ENCODE measurements around the gene BEAN1. TPM values are rescaled to one million over a fixed set of nuclear protein-coding genes. Genes with fewer than 3 reads are reported as not detected.
"Not testable (repeated sequence)": the region's sequence is repeated elsewhere in the genome, so short reads cannot be mapped to it uniquely, and the experiment has no call there.

Gene BEAN1
- total RNA-seq, 1 donor from 2014 or later: 3.7 TPM

DNA sequence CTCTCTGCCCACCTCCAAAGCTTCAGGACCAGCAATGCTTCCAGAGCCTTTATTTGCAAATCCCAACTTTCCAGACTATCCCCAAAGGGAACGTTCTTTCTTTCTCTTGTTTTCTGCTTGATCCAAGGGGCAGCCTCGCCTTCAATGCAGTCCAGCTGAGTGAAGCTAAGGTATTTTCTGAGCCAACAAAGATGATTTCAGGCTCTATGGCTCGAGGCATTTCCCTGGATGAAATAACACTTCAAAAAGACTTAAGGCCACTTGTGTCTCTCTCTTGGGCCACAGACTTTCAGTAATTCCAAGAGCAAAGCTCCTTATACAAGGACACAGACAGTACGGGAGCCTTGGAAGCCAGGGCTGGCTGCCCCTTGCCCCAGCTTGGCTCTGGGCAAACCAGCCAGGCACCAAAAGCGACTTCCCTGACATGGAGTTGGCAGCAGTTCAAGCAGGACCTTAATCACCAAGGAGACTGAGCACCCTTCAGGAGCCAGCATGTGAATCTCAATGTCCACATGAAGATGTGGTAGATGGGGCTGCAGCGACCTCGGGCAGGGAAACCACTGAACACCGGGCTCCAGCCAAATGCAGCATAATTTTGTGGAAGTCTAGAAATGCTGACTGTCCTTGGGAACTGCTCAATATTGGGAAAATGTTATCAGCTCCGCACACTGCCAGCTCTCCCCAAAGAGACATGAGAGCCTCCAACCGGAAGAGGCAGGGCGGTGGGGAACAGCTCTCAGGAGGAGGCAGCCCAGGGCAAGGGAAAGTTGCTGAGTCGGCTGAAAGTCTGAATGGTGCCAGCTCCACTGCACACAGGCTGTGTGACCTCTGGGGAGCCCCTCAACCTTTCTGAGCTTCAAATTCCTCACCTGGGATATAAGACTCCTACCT lies 83.9 kb downstream of the BEAN1 start:
- H3K9me3 Mint-ChIP-seq (ENCODE audit: low read depth): peaks cover 5% of the 10 kb centered on the region
- no peaks in the 10 kb centered on the region for H3K27me3 Mint-ChIP-seq (ENCODE audit: low read depth)
- peak overlapping the region; percentile 93 for H3K27ac Mint-ChIP-seq (ENCODE audit: unreplicated experiment)
- H3K36me3 Mint-ChIP-seq (ENCODE audit: low read depth): peaks cover 15% of the 10 kb centered on the region
- TF ChIP-seq CTCF (IDR thresholded peaks at IDR 0.05): no peak
- H3K4me1 Mint-ChIP-seq (ENCODE audit: low read depth): peaks cover 59% of the 10 kb centered on the region
- H3K4me3 Mint-ChIP-seq (ENCODE audit: unreplicated experiment): no peak overlapping the region
- DNase-seq (ENCODE audit: low spot score): peak; percentile 42

DNA sequence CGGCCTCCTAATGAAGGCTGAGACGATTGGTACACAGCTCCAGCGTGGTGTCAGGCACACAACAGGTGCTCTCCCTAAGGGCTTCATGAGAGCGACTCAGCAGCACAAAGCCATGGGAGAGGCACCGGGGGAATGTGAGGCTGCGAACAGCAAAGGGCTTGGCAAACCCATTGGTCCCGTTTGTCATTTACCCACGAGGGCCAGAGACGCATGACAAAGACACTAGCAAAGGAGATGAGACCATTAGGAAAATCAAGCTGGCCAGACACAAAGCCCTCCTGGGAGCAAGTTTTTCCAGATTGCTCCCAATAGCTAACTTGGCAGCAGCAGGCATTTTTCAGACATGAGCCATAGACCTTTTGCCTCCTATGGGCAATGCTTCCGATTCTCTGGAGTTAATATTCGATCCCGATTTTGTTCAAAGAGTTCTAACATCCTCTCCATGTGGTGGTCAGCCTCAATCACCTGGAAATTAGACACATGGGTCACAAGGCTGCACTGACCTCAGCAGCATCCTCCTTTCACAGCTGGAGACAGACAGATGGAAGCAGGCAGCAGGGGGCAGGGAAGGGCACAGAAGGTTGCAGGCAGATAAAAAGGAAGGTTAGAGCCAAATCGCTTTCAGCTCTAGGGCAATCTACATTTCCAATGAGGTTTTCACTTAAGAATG lies 84.6 kb downstream of the BEAN1 start:
- H3K4me3 Mint-ChIP-seq (ENCODE audit: unreplicated experiment): peak overlapping the region; percentile 50

DNA sequence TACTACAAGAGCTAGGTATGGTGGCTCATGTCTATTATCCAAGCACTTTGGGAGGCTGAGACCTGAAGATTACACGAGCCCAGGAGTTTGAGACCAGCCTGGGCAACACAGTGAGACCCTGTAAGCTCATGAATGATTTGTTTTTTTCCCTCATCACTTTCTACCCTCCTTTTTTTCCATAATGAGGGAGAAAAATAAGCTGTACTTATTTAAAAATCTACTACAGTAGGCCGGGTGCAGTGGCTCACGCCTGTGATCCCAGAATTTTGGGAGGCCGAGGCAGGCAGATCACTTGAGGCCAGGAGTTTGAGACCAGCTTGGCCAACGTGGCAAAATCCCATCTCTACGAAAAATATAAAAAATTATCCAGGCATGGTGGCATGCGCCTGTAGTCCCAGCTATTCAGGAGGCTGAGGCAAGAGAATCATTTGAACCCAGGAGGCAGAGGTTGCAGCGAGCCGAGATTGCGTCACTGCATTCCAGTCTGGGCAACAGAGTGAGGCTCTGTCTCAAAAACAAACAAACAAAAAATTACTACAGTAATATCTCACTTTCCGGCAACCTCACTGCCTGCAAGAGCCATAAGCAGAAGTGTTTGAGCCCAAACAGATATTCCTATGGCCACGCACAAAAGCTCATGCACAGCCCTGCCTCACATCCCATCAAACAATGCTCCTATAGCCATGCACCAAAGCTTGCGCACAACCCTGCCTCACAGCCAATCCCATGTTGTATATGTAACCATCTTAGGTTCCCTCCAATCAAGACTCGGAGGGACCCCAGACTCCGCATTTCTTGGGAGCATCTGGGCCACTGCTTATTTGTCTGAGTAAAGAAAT lies 85.4 kb downstream of the BEAN1 start:
- Mint-ChIP-seq H3K4me1 (ENCODE audit: low read depth) (peaks cover 74% of the 10 kb centered on the region), H3K27me3 (ENCODE audit: low read depth) (no peaks in the 10 kb centered on the region), H3K27ac (ENCODE audit: unreplicated experiment) (peak overlapping the region; percentile 93), H3K4me3 (ENCODE audit: unreplicated experiment) (no peak overlapping the region), H3K9me3 (ENCODE audit: low read depth) (peaks cover 5% of the 10 kb centered on the region), H3K36me3 (ENCODE audit: low read depth) (peaks cover 13% of the 10 kb centered on the region)
- DNase-seq (ENCODE audit: low spot score): peak; percentile 59
- no peak for TF ChIP-seq CTCF (IDR thresholded peaks at IDR 0.05)

More for the DNA sequence above, 84.6 kb downstream of the BEAN1 start:
- peak; percentile 20 for TF ChIP-seq CTCF (IDR thresholded peaks at IDR 0.05)
- Mint-ChIP-seq H3K9me3 (ENCODE audit: low read depth) (peaks cover 5% of the 10 kb centered on the region), H3K36me3 (ENCODE audit: low read depth) (peaks cover 15% of the 10 kb centered on the region), H3K4me1 (ENCODE audit: low read depth) (peaks cover 67% of the 10 kb centered on the region), H3K27me3 (ENCODE audit: low read depth) (no peaks in the 10 kb centered on the region), H3K27ac (ENCODE audit: unreplicated experiment) (peak overlapping the region; percentile 93)
- peak; percentile 40 for DNase-seq (ENCODE audit: low spot score)

- Mint-ChIP-seq H3K9me3 (ENCODE audit: low read depth) (no peaks in the 10 kb centered on the region), H3K36me3 (ENCODE audit: low read depth) (peaks cover 9% of the 10 kb centered on the region), H3K27me3 (ENCODE audit: low read depth) (no peaks in the 10 kb centered on the region), H3K27ac (ENCODE audit: unreplicated experiment) (peak overlapping the region; percentile 93), H3K4me3 (ENCODE audit: unreplicated experiment) (no peak overlapping the region), H3K4me1 (ENCODE audit: low read depth) (peaks cover 72% of the 10 kb centered on the region)
- DNase-seq (ENCODE audit: low spot score): no peak
- no peak for TF ChIP-seq CTCF (IDR thresholded peaks at IDR 0.05)
Observed at GRCh38 chr16:66513111-66513723, 86.1 kb downstream of the BEAN1 start.

DNA sequence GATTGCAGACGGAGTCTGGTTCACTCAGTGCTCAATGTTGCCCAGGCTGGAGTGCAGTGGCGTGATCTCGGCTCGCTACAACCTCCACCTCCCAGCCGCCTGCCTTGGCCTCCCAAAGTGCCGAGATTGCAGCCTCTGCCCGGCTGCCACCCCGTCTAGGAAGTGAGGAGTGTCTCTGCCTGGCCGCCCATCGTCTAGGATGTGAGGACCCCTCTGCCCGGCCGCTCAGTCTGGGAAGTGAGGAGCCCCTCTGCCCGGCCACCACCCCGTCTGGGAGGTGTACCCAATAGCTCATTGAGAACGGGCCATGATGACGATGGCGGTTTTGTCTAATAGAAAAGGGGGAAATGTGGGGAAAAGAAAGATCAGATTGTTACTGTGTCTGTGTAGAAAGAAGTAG lies 87.3 kb downstream of the BEAN1 start:
- not testable (repeated sequence) for H3K4me3 Mint-ChIP-seq (ENCODE audit: unreplicated experiment); H3K9me3 Mint-ChIP-seq (ENCODE audit: low read depth); H3K27me3 Mint-ChIP-seq (ENCODE audit: low read depth); H3K36me3 Mint-ChIP-seq (ENCODE audit: low read depth); H3K27ac Mint-ChIP-seq (ENCODE audit: unreplicated experiment)
- DNase-seq (ENCODE audit: low spot score): peak; percentile 70
- peaks cover 68% of the 10 kb centered on the region for H3K4me1 Mint-ChIP-seq (ENCODE audit: low read depth)

GRCh38 chr16:66514980-66515595 lies 88.0 kb downstream of the BEAN1 start:
- DNase-seq (ENCODE audit: low spot score): not testable (repeated sequence)
- H3K4me1 Mint-ChIP-seq (ENCODE audit: low read depth): peaks cover 70% of the 10 kb centered on the region

More at GRCh38 chr16:66514980-66515595, 88.0 kb downstream of the BEAN1 start:
- not testable (repeated sequence) for H3K4me3 Mint-ChIP-seq (ENCODE audit: unreplicated experiment); H3K27ac Mint-ChIP-seq (ENCODE audit: unreplicated experiment); H3K9me3 Mint-ChIP-seq (ENCODE audit: low read depth); H3K36me3 Mint-ChIP-seq (ENCODE audit: low read depth); H3K27me3 Mint-ChIP-seq (ENCODE audit: low read depth)

All from chondrocyte (in vitro differentiated cells).